NCI-H2196 treated with DMSO at 0.1 percent for 48 hours (cell line): Measurements from ENCODE around the gene COX14.
"Not testable (repeated sequence)": the region's sequence is repeated elsewhere in the genome, so short reads cannot be mapped to it uniquely, and the experiment has no call there.

Experiments used
- DNase-seq: peaks from one replicate; lab custom pipeline; 2025; ENCODE audit not compliant: unreplicated experiment; lab: John Stamatoyannopoulos, UW

The COX14 gene

GRCh38 chr12:50111693-50112455 is at the start of gene COX14:
TSS of gene COX14 (plus strand) at chr12:50112236. CDS start at chr12:50120044, 7,808 bp downstream.
- DNase-seq, result peak; percentile 98

DNA sequence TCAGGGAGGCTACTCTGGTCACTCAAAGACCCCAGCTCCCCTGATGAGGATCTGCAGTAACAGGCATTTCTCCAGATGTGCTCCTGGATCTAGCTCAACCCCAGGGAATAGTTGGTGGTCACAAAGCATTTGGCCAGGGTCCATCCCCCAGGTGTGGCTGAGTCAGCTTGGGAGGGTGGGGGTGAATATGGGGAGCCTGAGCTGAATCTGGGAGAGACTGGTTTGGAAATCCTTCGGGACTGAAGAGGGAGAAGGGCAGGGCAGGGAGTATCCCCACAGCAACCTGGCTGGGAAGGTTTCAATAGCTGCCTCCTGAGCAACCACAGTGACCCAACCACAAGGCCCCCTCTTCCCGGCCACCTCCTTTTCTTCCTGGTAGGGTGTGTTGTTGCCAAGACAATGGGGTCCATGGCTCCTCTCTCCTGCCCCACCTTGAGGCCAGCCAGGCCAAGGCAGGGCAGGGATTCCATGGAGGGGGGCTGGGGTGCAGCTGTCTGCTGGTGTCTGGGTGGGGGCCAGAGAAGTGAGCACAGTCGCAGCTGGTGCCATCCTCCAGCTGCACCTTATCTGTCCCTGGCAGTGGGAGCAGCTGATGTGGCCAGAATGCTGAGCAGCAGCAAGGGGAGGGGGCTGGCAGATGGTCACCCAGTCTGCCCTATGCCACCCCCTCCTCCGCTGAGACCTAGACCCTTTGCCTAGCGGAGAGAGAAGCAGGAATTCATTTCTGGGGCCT is 49.1 kb upstream of the COX14 start:
- DNase-seq, result peak; percentile 4

- DNase-seq, result no peak
These were observed 46.2 kb upstream of the COX14 start for GRCh38 chr12:50065726-50066310.

- peak; percentile 16 for DNase-seq
These were observed 45.6 kb upstream of the COX14 start for GRCh38 chr12:50066402-50066801.

DNA sequence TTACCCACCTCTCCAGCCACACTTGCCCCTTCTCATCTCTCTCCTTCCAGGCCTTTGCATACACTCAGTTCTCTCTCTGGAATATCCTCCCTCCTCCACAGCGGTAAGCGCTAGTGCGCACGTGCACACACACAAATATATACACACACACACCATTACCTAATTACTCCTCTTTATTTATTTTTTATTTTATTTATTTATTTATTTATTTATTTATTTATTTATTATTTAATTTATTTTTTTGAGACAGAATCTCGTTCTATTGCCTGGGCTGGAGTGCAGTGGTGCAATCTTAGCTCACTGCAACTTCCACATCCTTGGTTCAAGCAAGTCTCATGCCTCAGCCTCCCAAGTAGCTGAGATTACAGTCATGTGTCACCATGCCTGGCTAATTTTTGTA is 43.0 kb upstream of the COX14 start:
- DNase-seq, result no peak

- DNase-seq, result no peak
These were observed 42.5 kb upstream of the COX14 start for GRCh38 chr12:50069539-50069938.

DNA sequence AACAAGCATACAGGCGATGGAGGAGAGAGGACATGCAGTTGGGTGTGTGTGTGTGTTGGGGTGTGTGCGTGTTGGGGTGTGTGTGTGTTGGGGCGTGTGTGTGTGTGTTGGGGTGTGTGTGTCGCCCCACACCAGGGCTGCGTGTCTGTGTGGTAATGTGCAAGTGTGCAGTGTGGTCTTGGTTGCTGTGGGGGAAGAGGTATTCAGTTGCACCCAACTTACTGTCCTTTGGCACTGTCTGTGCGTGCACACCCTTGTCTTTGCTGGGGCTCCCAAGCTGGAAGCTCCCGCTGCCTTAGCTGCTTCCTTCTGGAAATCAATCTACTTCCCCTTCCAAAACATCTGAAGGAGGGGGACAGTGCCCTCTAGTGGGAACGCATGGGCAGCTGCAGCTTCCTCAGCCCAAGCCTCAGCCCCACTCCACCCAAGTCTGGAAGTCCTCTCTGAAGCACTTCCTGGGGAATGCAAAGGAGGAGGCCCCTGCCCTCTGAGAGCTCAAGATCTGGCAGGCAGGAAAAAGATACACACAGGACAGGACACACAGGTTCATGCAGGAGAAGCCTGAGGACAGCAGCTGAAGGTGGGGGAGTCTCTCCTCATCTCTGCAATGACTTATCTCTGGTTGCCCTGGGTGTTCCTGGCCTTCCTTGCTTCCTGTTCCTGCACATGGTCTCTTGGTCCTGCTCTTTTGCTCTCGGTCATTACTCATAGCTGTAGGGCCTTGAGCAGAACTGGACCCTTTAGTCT is 41.5 kb upstream of the COX14 start:
- DNase-seq, result peak; percentile 45

GRCh38 chr12:50072198-50072907 is 39.7 kb upstream of the COX14 start:
- DNase-seq, result no peak

- no peak for DNase-seq
These were observed 38.8 kb upstream of the COX14 start for GRCh38 chr12:50073206-50073605.

GRCh38 chr12:50073712-50074111 is 38.3 kb upstream of the COX14 start:
- DNase-seq, result no peak

DNA sequence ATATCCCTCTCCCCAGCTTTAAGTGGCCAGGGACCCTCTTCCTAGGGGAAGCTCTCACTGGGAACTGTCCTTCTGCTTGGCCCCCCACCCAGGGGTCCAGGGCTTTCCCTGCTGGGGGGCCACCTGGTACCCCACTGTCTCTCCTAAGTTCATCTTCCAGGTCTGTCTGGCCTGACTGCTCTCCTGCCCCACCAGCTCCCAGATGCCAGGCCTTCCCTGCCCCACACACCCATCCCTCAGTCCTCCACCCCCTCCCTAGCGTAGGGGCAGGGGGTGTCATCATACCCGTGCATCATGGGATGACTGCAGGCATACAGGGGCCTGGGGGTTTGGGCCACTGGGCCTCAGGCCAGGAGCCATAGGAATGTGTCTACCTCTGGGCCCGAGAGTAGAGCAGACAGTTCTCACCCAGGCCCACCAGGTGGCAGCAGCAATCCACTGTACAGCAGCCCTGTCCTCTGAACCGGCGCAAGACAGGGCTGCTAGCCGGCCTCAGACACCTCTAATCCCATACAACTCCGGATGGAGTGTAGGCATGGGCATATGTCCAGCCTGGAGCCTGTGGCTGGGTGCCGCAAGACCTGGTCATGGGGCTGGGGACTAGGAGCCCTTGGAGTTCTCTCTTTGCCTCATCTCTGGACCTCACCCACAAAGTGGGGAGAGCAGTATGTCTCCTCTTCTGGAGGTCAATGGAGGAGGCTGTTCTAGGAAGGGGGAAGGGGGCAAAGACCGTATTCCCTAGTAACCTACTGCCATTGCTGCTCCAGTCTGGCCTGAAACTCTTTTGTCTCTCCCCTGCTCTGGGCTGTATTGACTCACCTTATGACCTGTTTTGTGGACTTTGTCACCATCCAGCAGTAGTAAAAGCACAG is 36.9 kb upstream of the COX14 start:
- peak; percentile 78 for DNase-seq

GRCh38 chr12:50075808-50076170 is 36.2 kb upstream of the COX14 start:
- no peak for DNase-seq

GRCh38 chr12:50077099-50077498 is 34.9 kb upstream of the COX14 start:
- no peak for DNase-seq

- DNase-seq, result no peak
These were observed 33.8 kb upstream of the COX14 start for GRCh38 chr12:50078281-50078680.

DNA sequence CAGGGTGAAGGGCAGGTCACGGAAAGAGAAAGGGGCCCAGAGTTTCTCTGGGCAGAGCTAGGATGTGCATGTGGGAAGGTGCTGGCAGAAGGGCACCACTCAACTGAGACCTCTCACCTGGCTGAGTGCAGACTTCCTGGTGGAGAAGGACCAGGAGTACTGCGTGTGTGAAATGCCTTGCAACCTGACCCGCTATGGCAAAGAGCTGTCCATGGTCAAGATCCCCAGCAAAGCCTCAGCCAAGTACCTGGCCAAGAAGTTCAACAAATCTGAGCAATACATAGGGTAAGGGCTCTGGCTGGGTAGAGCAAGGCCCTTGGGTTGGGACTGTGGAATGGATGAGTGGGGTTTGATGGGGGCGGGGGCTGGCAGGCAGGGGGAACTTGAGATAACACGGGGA is 32.3 kb upstream of the COX14 start:
- peak; percentile 10 for DNase-seq

GRCh38 chr12:50081096-50081808 is 30.8 kb upstream of the COX14 start:
- DNase-seq, result no peak

- no peak for DNase-seq
These were observed 29.4 kb upstream of the COX14 start for GRCh38 chr12:50082644-50083043.

DNA sequence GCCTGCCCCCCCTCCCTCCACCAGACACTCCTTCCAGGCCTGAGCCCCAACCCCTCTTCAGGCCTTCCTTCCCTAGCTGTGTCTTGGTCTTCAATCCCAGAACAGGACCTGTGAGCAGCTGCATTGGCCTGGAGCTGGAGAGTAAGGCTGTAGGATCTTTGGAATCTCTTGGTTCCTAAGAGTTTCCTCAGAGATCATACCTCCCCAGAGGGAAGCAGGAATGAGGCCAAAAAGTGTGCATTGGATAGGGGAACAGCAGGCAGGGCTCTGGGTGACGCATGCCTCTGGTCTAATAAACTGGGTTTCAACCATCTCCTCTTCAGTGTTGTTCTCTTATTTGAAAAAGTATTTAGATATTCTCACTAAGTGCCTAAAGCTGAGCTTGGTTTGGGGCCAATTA is 28.7 kb upstream of the COX14 start:
- no peak for DNase-seq

GRCh38 chr12:50084409-50084774 is 27.6 kb upstream of the COX14 start:
- not testable (repeated sequence) for DNase-seq
